HUES64 (cell line): ENCODE measurements around the gene KCNQ1.

Experiments
- H3K27ac ChIP-seq: 2 replicates; pipeline ENCODE4 v1.7.0; 2013; ENCODE audit warnings: low read depth, low read length, inconsistent platforms
- H3K27me3 ChIP-seq: 2 replicates; pipeline ENCODE4 v1.6.1; 2013; ENCODE audit warnings: mild to moderate bottlenecking, low read length; ENCODE audit not compliant: insufficient read depth
- H3K36me3 ChIP-seq: 2 replicates; pipeline ENCODE4 v1.6.1; 2013; ENCODE audit warnings: mild to moderate bottlenecking, low read length; ENCODE audit not compliant: insufficient read depth
- H3K4me1 ChIP-seq: 2 replicates; pipeline ENCODE4 v1.6.1; 2013; ENCODE audit warnings: mild to moderate bottlenecking, low read length, moderate library complexity; ENCODE audit not compliant: insufficient read depth
- H3K4me3 ChIP-seq: 2 replicates; pipeline ENCODE4 v1.5.1; 2013; ENCODE audit warnings: mild to moderate bottlenecking, low read length, moderate library complexity
- H3K9ac ChIP-seq: 2 replicates; pipeline ENCODE4 v1.6.1; 2013; ENCODE audit warnings: mild to moderate bottlenecking, low read depth, low read length
- H3K9me3 ChIP-seq: 2 replicates; pipeline ENCODE4 v1.6.1; 2013; ENCODE audit warnings: low read depth, low read length; ENCODE audit not compliant: insufficient read depth
- WGBS: fragments of 150-250, 120-280 bp; methylation state at CpG from one replicate; pipeline ENCODE4 v1.1.7; 2013; ENCODE audit warnings: missing lambda C conversion rate; 5-methylcytosine and 5-hydroxymethylcytosine counted together

Gene KCNQ1

GRCh38 chr11:2715716-2716350 is 271.0 kb downstream of the KCNQ1 start:
- 91% methylated on average over 15 of the region's 15 CpGs for WGBS
- H3K27me3 ChIP-seq: peaks cover 95% of the 10 kb centered on the region
- peaks cover 28% of the 10 kb centered on the region for H3K4me1 ChIP-seq
- 0 out of 2 replicates have a peak, but pooled peaks cover under 1% of the 10 kb centered on the region for H3K9me3 ChIP-seq
- no peak overlapping the region for H3K27ac ChIP-seq
- H3K4me3 ChIP-seq: no peak overlapping the region
- H3K36me3 ChIP-seq: no peaks in the 10 kb centered on the region
- no peak overlapping the region for H3K9ac ChIP-seq

- Histone ChIP-seq H3K36me3 (no peaks in the 10 kb centered on the region), H3K27ac (no peak overlapping the region), H3K9ac (no peak overlapping the region), H3K27me3 (peaks cover 99% of the 10 kb centered on the region), H3K4me3 (no peak overlapping the region), H3K4me1 (peaks cover 30% of the 10 kb centered on the region), H3K9me3 (no peaks in the 10 kb centered on the region)
- WGBS: 94% methylated on average over 14 of the region's 14 CpGs
Observed at GRCh38 chr11:2716376-2717095, 271.7 kb downstream of the KCNQ1 start.

- Histone ChIP-seq H3K27ac (no peak overlapping the region), H3K27me3 (peaks cover 99% of the 10 kb centered on the region), H3K36me3 (no peaks in the 10 kb centered on the region), H3K9ac (no peak overlapping the region), H3K4me1 (peaks cover 30% of the 10 kb centered on the region), H3K4me3 (no peak overlapping the region), H3K9me3 (no peaks in the 10 kb centered on the region)
- WGBS: 86% methylated on average over 22 of the region's 22 CpGs
Observed at GRCh38 chr11:2717561-2718325, 272.9 kb downstream of the KCNQ1 start.

GRCh38 chr11:2718817-2719438 is 274.1 kb downstream of the KCNQ1 start:
- Histone ChIP-seq H3K9me3 (no peaks in the 10 kb centered on the region), H3K27me3 (peaks cover 100% of the 10 kb centered on the region), H3K9ac (no peak overlapping the region), H3K4me3 (no peak overlapping the region), H3K4me1 (peaks cover 30% of the 10 kb centered on the region), H3K36me3 (no peaks in the 10 kb centered on the region), H3K27ac (no peak overlapping the region)
- WGBS: 35% methylated on average over 10 of the region's 11 CpGs

- Histone ChIP-seq H3K27me3 (peaks cover 100% of the 10 kb centered on the region), H3K9me3 (no peaks in the 10 kb centered on the region), H3K4me3 (no peak overlapping the region), H3K27ac (no peak overlapping the region), H3K9ac (no peak overlapping the region), H3K4me1 (peaks cover 30% of the 10 kb centered on the region), H3K36me3 (no peaks in the 10 kb centered on the region)
- WGBS: 81% methylated on average over 17 of the region's 17 CpGs
Observed at GRCh38 chr11:2719831-2720590, 275.2 kb downstream of the KCNQ1 start.

- Histone ChIP-seq H3K4me3 (no peak overlapping the region), H3K27me3 (peaks cover 97% of the 10 kb centered on the region), H3K36me3 (no peaks in the 10 kb centered on the region), H3K4me1 (peaks cover 30% of the 10 kb centered on the region), H3K9ac (no peak overlapping the region), H3K9me3 (no peaks in the 10 kb centered on the region), H3K27ac (no peak overlapping the region)
- 24% methylated on average over 27 of the region's 27 CpGs for WGBS
Observed at GRCh38 chr11:2721210-2721916, 276.6 kb downstream of the KCNQ1 start.

GRCh38 chr11:2722955-2723354 is 278.1 kb downstream of the KCNQ1 start:
- H3K9ac ChIP-seq: no peak overlapping the region
- H3K9me3 ChIP-seq: 0 out of 2 replicates have a peak, but pooled peaks cover 10% of the 10 kb centered on the region
- H3K27ac ChIP-seq: no peak overlapping the region
- H3K27me3 ChIP-seq: peaks cover 97% of the 10 kb centered on the region
- 87% methylated on average over 15 of the region's 15 CpGs for WGBS
- H3K4me1 ChIP-seq: peaks cover 28% of the 10 kb centered on the region
- no peaks in the 10 kb centered on the region for H3K36me3 ChIP-seq
- H3K4me3 ChIP-seq: no peak overlapping the region

- peaks cover 90% of the 10 kb centered on the region for H3K27me3 ChIP-seq
Observed at GRCh38 chr11:2724104-2724503, 279.3 kb downstream of the KCNQ1 start.

GRCh38 chr11:2724653-2725367 is 280.0 kb downstream of the KCNQ1 start:
- WGBS: 88% methylated on average over 20 of the region's 20 CpGs

More at GRCh38 chr11:2724104-2724503, 279.3 kb downstream of the KCNQ1 start:
- Histone ChIP-seq H3K36me3 (no peaks in the 10 kb centered on the region), H3K9ac (no peak overlapping the region), H3K9me3 (0 out of 2 replicates have a peak, but pooled peaks cover 10% of the 10 kb centered on the region), H3K4me1 (peaks cover 18% of the 10 kb centered on the region), H3K27ac (no peak overlapping the region), H3K4me3 (no peak overlapping the region)
- WGBS: 90% methylated on average over 16 of the region's 16 CpGs

More at GRCh38 chr11:2724653-2725367, 280.0 kb downstream of the KCNQ1 start:
- H3K4me1 ChIP-seq: peaks cover 12% of the 10 kb centered on the region
- H3K9ac ChIP-seq: no peak overlapping the region
- no peak overlapping the region for H3K27ac ChIP-seq
- H3K4me3 ChIP-seq: no peak overlapping the region
- H3K36me3 ChIP-seq: no peaks in the 10 kb centered on the region
- 0 out of 2 replicates have a peak, but pooled peaks cover 10% of the 10 kb centered on the region for H3K9me3 ChIP-seq
- peaks cover 88% of the 10 kb centered on the region for H3K27me3 ChIP-seq
